OCI-LY3 (cell line): ENCODE data around the gene MXI1.
A peak's percentile ranks its signal among the peaks of the same experiment; 100 is the strongest.

Experiments used
- H2AFZ ChIP-seq: fragments of 200-600, 300-600 bp; shearing (Covaris generic); 2 replicates; pipeline ENCODE4 v1.6.0; 2014; ENCODE audit warnings: antibody characterized with exemption, low read depth, low read length
- H3K27ac ChIP-seq: fragments of 200-600, 300-600 bp; sonication (generic); 2 replicates; pipeline ENCODE4 v1.5.1; 2014; ENCODE audit warnings: mild to moderate bottlenecking, low read length, moderate library complexity, mixed read lengths
- H3K27me3 ChIP-seq: fragments of 200-600, 300-600 bp; sonication (generic); 2 replicates; pipeline ENCODE4 v1.6.1; 2014; ENCODE audit warnings: low read depth, low read length, mixed read lengths
- H3K36me3 ChIP-seq: fragments of 200-600, 300-600 bp; sonication (generic); replicated peaks from 2 replicates; pipeline ENCODE3; 2014; ENCODE audit warnings: low read depth, low read length, mixed read lengths
- H3K4me1 ChIP-seq: fragments of 300-600, 200-600 bp; sonication (generic); 2 replicates; pipeline ENCODE4 v1.6.1; 2014; ENCODE audit warnings: low read length, mixed read lengths
- H3K4me2 ChIP-seq: fragments of 200-600, 300-600 bp; sonication (generic); 2 replicates; pipeline ENCODE4 v1.6.1; 2014; ENCODE audit warnings: low read length, mixed read lengths
- H3K4me3 ChIP-seq: fragments of 300-600, 200-600 bp; sonication (generic); 2 replicates; pipeline ENCODE4 v1.5.1; 2014; ENCODE audit warnings: antibody characterized with exemption, mild to moderate bottlenecking, low read length, moderate library complexity
- H3K79me2 ChIP-seq: fragments of 300-600, 200-600 bp; shearing (Covaris generic); 2 replicates; pipeline ENCODE4 v1.6.1; 2014; ENCODE audit warnings: mild to moderate bottlenecking, low read length, mixed read lengths
- H3K9ac ChIP-seq: fragments of 300-600, 200-600 bp; shearing (Covaris generic); 2 replicates; pipeline ENCODE4 v1.6.0; 2014; ENCODE audit warnings: mild to moderate bottlenecking, low read length, moderate library complexity
- H3K9me3 ChIP-seq: fragments of 200-600, 300-600 bp; shearing (Covaris generic); 2 replicates; pipeline ENCODE4 v1.6.1; 2014; ENCODE audit warnings: low read length, mixed read lengths; ENCODE audit not compliant: insufficient read depth
- H4K20me1 ChIP-seq: fragments of 200-600, 300-600 bp; sonication (generic); 2 replicates; pipeline ENCODE4 v1.6.1; 2016; ENCODE audit warnings: low read length, mixed read lengths; ENCODE audit not compliant: insufficient read depth
- EZH2phosphoT487 ChIP-seq: fragments of 200-600 bp; shearing (Covaris generic); IDR thresholded peaks from 2 replicates; pipeline ENCODE4 v1.6.1; 2018; ENCODE audit warnings: antibody characterized with exemption, mixed run types, low read depth
- TF ChIP-seq, protein P1 (sequence below): fragments of 200-600, 300-600 bp; sonication (generic); IDR thresholded peaks from 2 replicates; pipeline ENCODE4 v1.5.1; 2014; ENCODE audit warnings: antibody characterized with exemption, low read length, low read depth

Gene MXI1

DNA sequence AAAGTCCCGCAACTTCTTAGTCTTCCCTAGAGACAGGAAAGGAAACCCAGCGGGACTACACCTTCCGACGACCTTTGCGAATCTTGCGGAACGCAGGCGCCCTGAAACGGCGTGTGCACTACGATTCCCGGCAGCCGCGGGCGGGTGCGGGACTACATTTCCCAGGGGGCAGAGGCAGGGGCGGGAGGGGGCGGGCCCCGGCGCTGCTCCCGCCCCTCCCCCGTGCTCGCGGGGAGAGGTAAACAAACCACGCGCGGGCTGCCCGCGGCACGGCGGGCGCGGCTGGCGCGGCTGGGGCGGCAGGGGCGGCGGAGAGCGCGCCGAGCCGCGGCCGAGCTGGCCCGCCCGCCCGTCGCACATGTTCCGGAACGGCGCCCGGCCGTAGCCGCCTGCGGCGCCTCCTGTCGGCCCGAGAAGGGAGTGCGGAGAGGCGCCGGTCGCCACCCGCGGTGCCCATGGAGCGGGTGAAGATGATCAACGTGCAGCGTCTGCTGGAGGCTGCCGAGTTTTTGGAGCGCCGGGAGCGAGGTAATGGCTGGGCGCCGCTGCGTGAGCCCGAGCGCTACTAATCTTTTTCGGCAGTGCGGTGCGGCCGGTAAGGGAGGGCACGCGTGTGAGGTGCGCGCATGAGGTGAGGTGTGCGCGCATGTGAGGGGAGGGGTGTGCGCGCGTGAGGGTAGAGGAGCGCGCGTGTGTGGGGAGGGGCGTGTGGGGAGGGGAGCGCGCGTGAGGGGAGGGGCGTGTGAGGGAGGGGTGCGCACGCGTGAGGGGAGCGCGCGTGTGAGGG, 18.5 kb downstream of the MXI1 start:
- peak overlapping the region; percentile 63 for H3K27ac ChIP-seq
- peak overlapping the region; percentile 96 for H3K4me2 ChIP-seq
- no peak overlapping the region for H2AFZ ChIP-seq
- peak overlapping the region; percentile 99 for H3K4me3 ChIP-seq
- H3K79me2 ChIP-seq, result no peaks in the 10 kb centered on the region
- peak overlapping the region; percentile 65 for H3K9ac ChIP-seq
- peaks cover 29% of the 10 kb centered on the region for H4K20me1 ChIP-seq
- H3K27me3 ChIP-seq, result no peaks in the 10 kb centered on the region
- H3K4me1 ChIP-seq, result peaks cover 24% of the 10 kb centered on the region
- no peaks in the 10 kb centered on the region for H3K9me3 ChIP-seq
- H3K36me3 ChIP-seq, result peaks cover 3% of the 10 kb centered on the region
- no peak for TF ChIP-seq EZH2phosphoT487
- TF ChIP-seq, protein P1, sequence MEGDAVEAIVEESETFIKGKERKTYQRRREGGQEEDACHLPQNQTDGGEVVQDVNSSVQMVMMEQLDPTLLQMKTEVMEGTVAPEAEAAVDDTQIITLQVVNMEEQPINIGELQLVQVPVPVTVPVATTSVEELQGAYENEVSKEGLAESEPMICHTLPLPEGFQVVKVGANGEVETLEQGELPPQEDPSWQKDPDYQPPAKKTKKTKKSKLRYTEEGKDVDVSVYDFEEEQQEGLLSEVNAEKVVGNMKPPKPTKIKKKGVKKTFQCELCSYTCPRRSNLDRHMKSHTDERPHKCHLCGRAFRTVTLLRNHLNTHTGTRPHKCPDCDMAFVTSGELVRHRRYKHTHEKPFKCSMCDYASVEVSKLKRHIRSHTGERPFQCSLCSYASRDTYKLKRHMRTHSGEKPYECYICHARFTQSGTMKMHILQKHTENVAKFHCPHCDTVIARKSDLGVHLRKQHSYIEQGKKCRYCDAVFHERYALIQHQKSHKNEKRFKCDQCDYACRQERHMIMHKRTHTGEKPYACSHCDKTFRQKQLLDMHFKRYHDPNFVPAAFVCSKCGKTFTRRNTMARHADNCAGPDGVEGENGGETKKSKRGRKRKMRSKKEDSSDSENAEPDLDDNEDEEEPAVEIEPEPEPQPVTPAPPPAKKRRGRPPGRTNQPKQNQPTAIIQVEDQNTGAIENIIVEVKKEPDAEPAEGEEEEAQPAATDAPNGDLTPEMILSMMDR, result peak; percentile 37

DNA sequence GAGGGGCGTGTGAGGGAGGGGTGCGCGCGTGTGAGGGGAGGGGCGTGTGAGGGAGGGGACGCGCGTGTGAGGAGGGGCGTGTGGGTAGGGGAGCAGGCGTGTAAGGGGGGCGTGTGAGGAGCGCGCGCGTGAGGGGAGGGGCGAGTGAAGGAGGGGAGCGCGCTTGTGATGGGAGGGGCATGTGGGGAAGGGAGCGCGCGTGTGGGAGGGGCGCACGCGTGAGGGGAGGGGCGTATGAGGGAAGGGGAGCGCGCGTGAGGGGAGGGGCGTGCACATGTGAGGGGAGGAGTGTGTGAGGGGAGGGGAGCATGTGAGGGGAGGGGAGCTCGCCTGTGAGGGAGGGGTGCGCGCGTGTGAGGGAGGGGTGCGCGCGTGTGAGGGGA, 19.1 kb downstream of the MXI1 start:
- no peaks in the 10 kb centered on the region for H3K9me3 ChIP-seq
- peak overlapping the region; percentile 65; the same call in 1 of the 2 replicates for H3K9ac ChIP-seq
- no peaks in the 10 kb centered on the region for H3K79me2 ChIP-seq
- H3K27ac ChIP-seq, result peak overlapping the region; percentile 63; the same call in 1 of the 2 replicates
- H3K4me2 ChIP-seq, result peak overlapping the region; percentile 65
- peaks cover 3% of the 10 kb centered on the region for H3K36me3 ChIP-seq
- peaks cover 23% of the 10 kb centered on the region for H4K20me1 ChIP-seq
- no peaks in the 10 kb centered on the region for H3K27me3 ChIP-seq
- TF ChIP-seq EZH2phosphoT487, result no peak
- TF ChIP-seq, protein P1, result no peak
- peaks cover 20% of the 10 kb centered on the region for H3K4me1 ChIP-seq
- H2AFZ ChIP-seq, result no peak overlapping the region
- H3K4me3 ChIP-seq, result peak overlapping the region; percentile 99

DNA sequence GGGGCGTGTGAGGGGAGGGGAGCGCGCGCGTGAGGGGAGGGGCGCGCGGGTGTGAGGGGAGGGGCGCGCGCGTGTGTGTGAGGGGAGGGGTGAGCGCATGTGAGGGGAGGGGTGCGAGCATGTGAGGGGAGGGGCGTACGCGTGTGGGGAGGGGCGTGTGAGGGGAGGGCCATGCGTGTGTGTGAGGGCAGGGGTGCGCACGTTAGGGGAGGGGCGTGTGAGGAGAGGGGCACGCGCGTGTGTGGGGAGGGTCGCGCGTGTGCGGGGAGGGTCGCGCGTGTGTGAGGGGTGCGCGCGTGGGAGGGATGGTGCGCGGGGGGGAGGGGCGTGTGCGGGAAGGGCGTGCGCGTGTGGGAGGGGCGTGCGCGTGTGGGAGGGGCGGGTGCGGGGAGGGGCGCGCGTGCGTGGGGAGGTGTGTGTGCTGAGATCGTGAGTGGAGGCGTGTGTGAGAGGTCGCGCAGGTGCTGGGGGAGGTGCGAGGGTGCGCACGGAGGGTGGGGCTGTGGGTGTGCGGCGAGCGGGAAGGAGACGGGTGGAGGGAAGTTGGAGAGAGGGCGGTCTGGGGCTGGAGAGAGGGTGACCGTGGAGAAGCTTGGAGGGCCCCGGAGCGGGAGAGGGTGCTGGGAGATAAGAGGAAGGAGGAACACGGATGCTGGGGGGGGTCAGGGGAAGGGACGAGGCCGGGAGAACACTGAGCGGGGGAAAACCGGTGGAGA, 19.7 kb downstream of the MXI1 start:
- H3K4me3 ChIP-seq, result peak overlapping the region; percentile 99
- no peaks in the 10 kb centered on the region for H3K27me3 ChIP-seq
- no peak overlapping the region for H3K27ac ChIP-seq
- peak overlapping the region; percentile 65 for H3K4me2 ChIP-seq
- TF ChIP-seq, protein P1, result no peak
- TF ChIP-seq EZH2phosphoT487, result no peak
- peaks cover 3% of the 10 kb centered on the region for H3K36me3 ChIP-seq
- no peaks in the 10 kb centered on the region for H3K9me3 ChIP-seq
- no peaks in the 10 kb centered on the region for H3K79me2 ChIP-seq
- H3K9ac ChIP-seq, result peak overlapping the region; percentile 65
- peaks cover 15% of the 10 kb centered on the region for H3K4me1 ChIP-seq
- peaks cover 23% of the 10 kb centered on the region for H4K20me1 ChIP-seq
- H2AFZ ChIP-seq, result no peak overlapping the region

DNA sequence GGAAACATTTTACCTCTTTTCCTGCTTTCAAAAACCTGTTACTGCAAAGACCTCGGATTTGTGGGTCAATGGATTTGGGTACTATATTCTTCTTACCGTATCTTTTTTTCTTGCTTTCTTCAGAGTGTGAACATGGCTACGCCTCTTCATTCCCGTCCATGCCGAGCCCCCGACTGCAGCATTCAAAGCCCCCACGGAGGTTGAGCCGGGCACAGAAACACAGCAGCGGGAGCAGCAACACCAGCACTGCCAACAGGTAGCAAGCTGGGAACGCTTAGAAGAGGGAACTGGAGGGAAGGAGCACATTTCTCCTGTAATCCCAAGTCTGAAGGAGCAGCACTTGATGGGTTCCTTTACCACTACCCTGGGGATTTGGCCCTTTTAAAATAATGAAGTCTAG, 20.7 kb downstream of the MXI1 start:
- peaks cover 3% of the 10 kb centered on the region for H3K36me3 ChIP-seq
- H3K9me3 ChIP-seq, result no peaks in the 10 kb centered on the region
- H3K79me2 ChIP-seq, result no peaks in the 10 kb centered on the region
- peaks cover 9% of the 10 kb centered on the region; the same call in 1 of the 2 replicates for H3K4me1 ChIP-seq
- no peak for TF ChIP-seq EZH2phosphoT487
- TF ChIP-seq, protein P1, result no peak
- H3K4me2 ChIP-seq, result no peak overlapping the region
- H4K20me1 ChIP-seq, result peaks cover 20% of the 10 kb centered on the region
- H3K27me3 ChIP-seq, result no peaks in the 10 kb centered on the region
- H3K4me3 ChIP-seq, result no peak overlapping the region
- no peak overlapping the region for H2AFZ ChIP-seq
- H3K27ac ChIP-seq, result no peak overlapping the region
- H3K9ac ChIP-seq, result no peak overlapping the region
